Measurements from ENCODE around the gene ENTPD1. TPM values are rescaled to one million over a fixed set of nuclear protein-coding genes. Genes with fewer than 3 reads are reported as not detected.

Gene ENTPD1
- total and polyA plus RNA-seq, 9 of the 15 experiments (the other 6 are each of a cell fraction or from before 2014, with no cell fraction given): 0.07 to 1.5 (median 0.37) TPM

DNA sequence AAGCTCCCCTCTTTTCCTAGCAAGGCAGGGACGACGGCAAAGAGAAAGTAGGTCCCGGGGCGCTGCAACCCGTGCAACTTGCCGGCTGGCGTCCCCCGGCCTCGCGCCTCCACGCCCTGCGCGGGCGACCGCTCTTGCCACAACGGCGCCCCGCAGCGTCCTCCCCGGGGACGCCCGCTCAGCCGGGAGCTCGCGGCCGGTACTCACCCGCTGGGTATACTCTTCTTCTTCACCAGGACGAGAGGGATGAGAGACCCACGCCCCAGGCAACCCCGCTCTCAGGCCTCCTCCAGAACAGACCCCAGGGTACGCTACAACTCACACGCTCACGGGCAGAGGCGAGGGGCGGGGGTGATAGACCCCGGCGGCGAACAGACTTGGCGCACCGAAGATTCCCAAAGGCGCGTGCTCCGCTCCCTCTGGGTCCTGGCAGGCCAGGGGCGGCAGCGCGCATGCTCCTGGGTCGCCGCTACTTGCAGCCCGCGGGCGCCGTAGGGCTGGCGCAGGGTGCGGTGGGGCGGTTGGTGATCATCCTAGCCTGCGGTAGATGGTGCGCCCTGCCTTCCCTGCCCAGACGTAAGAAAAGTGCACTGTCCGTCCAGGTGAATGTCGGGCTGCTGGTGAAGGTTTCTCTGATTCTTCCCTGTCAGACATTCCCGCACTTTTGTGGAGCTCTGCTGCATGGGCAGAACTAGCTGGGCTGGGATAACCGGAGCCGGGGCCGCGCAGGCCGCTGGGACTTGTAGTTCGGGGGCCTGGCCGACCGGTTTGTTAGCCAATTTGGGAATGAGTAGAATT lies 151.7 kb downstream of the ENTPD1 start, which contains the start of gene CC2D2B (continued):
- TF ChIP-seq, protein P1, sequence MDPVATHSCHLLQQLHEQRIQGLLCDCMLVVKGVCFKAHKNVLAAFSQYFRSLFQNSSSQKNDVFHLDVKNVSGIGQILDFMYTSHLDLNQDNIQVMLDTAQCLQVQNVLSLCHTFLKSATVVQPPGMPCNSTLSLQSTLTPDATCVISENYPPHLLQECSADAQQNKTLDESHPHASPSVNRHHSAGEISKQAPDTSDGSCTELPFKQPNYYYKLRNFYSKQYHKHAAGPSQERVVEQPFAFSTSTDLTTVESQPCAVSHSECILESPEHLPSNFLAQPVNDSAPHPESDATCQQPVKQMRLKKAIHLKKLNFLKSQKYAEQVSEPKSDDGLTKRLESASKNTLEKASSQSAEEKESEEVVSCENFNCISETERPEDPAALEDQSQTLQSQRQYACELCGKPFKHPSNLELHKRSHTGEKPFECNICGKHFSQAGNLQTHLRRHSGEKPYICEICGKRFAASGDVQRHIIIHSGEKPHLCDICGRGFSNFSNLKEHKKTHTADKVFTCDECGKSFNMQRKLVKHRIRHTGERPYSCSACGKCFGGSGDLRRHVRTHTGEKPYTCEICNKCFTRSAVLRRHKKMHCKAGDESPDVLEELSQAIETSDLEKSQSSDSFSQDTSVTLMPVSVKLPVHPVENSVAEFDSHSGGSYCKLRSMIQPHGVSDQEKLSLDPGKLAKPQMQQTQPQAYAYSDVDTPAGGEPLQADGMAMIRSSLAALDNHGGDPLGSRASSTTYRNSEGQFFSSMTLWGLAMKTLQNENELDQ (CRISPR knock-in tag; IDR thresholded peaks at IDR 0.05; ENCODE audit: borderline replicate concordance): no peak
- no peak for TF ChIP-seq NR1H2 (CRISPR knock-in tag; IDR thresholded peaks at IDR 0.05)
- TF ChIP-seq ZNF445 (CRISPR knock-in tag; IDR thresholded peaks at IDR 0.05; ENCODE audit: low read depth): no peak
- TF ChIP-seq SFPQ (IDR thresholded peaks at IDR 0.05; ENCODE audit: low read depth, low read length): no peak
- TF ChIP-seq SMARCA5 (IDR thresholded peaks at IDR 0.05): no peak
- no peak for TF ChIP-seq CBX3 (IDR thresholded peaks at IDR 0.05; ENCODE audit: borderline replicate concordance in 1 of 2, low read length in 2 of 2)
- TF ChIP-seq, protein P2, sequence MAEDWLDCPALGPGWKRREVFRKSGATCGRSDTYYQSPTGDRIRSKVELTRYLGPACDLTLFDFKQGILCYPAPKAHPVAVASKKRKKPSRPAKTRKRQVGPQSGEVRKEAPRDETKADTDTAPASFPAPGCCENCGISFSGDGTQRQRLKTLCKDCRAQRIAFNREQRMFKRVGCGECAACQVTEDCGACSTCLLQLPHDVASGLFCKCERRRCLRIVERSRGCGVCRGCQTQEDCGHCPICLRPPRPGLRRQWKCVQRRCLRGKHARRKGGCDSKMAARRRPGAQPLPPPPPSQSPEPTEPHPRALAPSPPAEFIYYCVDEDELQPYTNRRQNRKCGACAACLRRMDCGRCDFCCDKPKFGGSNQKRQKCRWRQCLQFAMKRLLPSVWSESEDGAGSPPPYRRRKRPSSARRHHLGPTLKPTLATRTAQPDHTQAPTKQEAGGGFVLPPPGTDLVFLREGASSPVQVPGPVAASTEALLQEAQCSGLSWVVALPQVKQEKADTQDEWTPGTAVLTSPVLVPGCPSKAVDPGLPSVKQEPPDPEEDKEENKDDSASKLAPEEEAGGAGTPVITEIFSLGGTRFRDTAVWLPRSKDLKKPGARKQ (CRISPR knock-in tag; IDR thresholded peaks at IDR 0.05): no peak
- TF ChIP-seq, protein P3, sequence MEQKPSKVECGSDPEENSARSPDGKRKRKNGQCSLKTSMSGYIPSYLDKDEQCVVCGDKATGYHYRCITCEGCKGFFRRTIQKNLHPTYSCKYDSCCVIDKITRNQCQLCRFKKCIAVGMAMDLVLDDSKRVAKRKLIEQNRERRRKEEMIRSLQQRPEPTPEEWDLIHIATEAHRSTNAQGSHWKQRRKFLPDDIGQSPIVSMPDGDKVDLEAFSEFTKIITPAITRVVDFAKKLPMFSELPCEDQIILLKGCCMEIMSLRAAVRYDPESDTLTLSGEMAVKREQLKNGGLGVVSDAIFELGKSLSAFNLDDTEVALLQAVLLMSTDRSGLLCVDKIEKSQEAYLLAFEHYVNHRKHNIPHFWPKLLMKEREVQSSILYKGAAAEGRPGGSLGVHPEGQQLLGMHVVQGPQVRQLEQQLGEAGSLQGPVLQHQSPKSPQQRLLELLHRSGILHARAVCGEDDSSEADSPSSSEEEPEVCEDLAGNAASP (IDR thresholded peaks at IDR 0.05): no peak
- TF ChIP-seq MNT (conservative IDR thresholded peaks at IDR 0.05): peak; percentile 56 to 73; a peak in 3 of 4 replicates

Measured in K562 (cell line).